H1 (cell line): ENCODE measurements around the gene CELA1. TPM values are rescaled to one million over a fixed set of nuclear protein-coding genes. Genes with fewer than 3 reads are reported as not detected.

Experiments used
- ATF2 ChIP-seq: IDR thresholded peaks from 2 replicates; pipeline ENCODE4 v1.6.1; 2012; ENCODE audit warnings: low read length, inconsistent platforms
- CBX5 ChIP-seq: fragments of 300-800, 300-1000 bp; sonication (generic); IDR thresholded peaks from 2 replicates; pipeline ENCODE4 v1.7.1; 2016; ENCODE audit warnings: antibody characterized with exemption, low read length, low read depth
- EP300 ChIP-seq, 2 experiments: IDR thresholded peaks; 1 replicate in 1 of 2; 2 replicates in 1 of 2; pipeline ENCODE4 v1.6.1; 2011 to 2012; ENCODE audit warnings: low read depth in 2 of 2, low read length in 2 of 2, mild to moderate bottlenecking in 2 of 2, borderline replicate concordance in 1 of 2, inconsistent platforms in 1 of 2, moderate library complexity in 1 of 2
- SAP30 ChIP-seq: fragments of 300-600 bp; sonication (generic); IDR thresholded peaks from 2 replicates; pipeline ENCODE4 v1.7.1; 2012; ENCODE audit warnings: low read length, moderate library complexity, mild to moderate bottlenecking, inconsistent platforms; ENCODE audit not compliant: insufficient read depth, insufficient replicate concordance
- SIRT6 ChIP-seq: IDR thresholded peaks from one replicate; pipeline ENCODE4 v1.7.1; 2012; ENCODE audit warnings: low read length, inconsistent platforms
- polyA plus RNA-seq, 7 experiments: library from polyadenylated mRNA; depleted of rRNA in 3 of 7; stranded (reverse) in 5 of 7; unstranded in 2 of 7; fragments of >200 nt in 5 of 7; fragments of 200-250 nt in 2 of 7; gene quantifications; 1 replicate in 5 of 7; 2 replicates in 1 of 7; 4 replicates in 1 of 7; pipeline versions ENCODE4 v1.2.1 to v1.2.3, GENCODE V29; 2011 to 2013; ENCODE audit warnings: missing spikeins in 2 of 7, mixed read lengths in 2 of 7
- total RNA-seq: library from RNA; stranded (reverse); fragmentation: NEBNext Ultra II Directional; extraction: Animal tissue kit (Norgen Biotek cat#: 25700); gene quantifications from 2 replicates; pipeline ENCODE4 v1.2.1, GENCODE V29; 2021
- TF ChIP-seq, protein P1 (sequence below): IDR thresholded peaks from 2 replicates; pipeline ENCODE4 v1.6.1; 2011; ENCODE audit warnings: low read depth, mild to moderate bottlenecking, low read length; ENCODE audit not compliant: insufficient read depth

The CELA1 gene
- total and polyA plus RNA-seq, 2 of the 8 experiments (the other 6 are each of a cell fraction or from before 2014, with no cell fraction given), result 0.09 TPM; not detected in 1

DNA sequence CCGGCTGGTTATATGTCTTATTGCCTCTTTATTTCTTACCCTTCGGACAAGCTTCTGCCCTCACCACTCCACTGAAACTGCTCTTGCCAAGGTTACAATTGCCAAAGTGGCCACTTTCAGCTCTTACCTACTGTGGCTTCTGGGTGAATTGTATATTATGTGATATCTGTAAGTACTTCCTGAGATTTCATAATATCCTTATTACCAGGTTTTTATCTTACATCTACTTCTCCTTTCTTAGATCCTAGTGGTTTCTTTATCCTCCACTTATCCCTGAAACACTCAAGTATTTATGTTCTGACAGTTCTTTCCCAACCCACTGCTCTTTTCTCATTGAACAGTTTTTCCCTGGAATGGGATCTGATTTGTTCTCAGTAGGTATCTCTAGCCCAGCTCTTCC lies 10.5 kb downstream of the CELA1 start (continued):
- TF ChIP-seq SAP30, result no peak
- no peak for TF ChIP-seq CBX5
- no peak for TF ChIP-seq EP300 (IDR thresholded peaks at IDR 0.05; ENCODE audit: borderline replicate concordance in 1 of 2, low read depth in 2 of 2, low read length in 2 of 2)
- no peak for TF ChIP-seq SIRT6
- TF ChIP-seq ATF2, result no peak
- TF ChIP-seq, protein P1, sequence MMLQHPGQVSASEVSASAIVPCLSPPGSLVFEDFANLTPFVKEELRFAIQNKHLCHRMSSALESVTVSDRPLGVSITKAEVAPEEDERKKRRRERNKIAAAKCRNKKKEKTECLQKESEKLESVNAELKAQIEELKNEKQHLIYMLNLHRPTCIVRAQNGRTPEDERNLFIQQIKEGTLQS, result no peak
